GM19455 (cell line): ENCODE results near the gene PRR33.
"Not testable (repeated sequence)": the region's sequence is repeated elsewhere in the genome, so short reads cannot be mapped to it uniquely, and the experiment has no call there.

Experiments
- ATAC-seq: cut with Tn5 transposase; IDR thresholded peaks from one replicate; pipeline ENCODE4 v1.9.1; 2021; ENCODE audit not compliant: unreplicated experiment

Gene PRR33

GRCh38 chr11:1890856-1891830 lies 552 bp downstream of the PRR33 start:
- ATAC-seq, result no peak

GRCh38 chr11:1889941-1890855 lies 1.5 kb downstream of the PRR33 start:
- ATAC-seq, result no peak

DNA sequence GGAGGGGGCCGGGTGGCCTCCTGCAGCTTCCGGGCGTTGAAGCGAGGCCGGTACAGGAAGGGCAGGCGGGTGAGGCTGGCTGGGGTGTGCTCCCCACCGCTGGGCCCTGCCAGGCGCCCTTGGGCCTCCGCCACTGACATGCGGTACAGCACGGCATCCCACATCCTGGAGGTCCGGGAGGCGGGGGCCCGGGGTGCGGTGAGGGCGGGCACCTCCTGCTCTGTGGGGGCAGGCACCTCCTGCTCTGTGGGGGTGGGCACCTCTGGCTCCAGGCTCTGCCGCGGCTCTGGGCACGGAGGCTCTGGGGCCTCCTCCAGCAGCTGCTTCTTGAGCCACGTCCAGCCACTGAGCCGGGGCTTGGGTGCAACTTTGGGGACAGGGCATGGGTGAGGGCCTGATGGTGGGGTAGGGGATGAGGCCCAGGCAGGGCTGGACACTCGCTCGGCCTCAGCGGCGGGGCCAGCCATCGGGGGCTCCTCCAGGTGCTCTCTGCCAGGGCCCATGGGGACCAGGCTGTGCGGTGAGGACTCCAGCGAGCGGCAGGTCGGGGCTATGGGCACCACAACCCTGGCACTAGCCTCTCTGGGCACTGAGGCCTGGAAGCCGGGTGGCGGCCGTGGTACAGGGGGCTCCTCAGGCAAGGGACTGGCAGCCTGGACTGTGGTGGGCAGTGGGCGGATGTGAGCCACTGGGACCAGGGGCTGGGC lies 2.3 kb downstream of the PRR33 start:
- no peak for ATAC-seq

- ATAC-seq, result no peak
These were observed 2.9 kb downstream of the PRR33 start for GRCh38 chr11:1888811-1889210.

DNA sequence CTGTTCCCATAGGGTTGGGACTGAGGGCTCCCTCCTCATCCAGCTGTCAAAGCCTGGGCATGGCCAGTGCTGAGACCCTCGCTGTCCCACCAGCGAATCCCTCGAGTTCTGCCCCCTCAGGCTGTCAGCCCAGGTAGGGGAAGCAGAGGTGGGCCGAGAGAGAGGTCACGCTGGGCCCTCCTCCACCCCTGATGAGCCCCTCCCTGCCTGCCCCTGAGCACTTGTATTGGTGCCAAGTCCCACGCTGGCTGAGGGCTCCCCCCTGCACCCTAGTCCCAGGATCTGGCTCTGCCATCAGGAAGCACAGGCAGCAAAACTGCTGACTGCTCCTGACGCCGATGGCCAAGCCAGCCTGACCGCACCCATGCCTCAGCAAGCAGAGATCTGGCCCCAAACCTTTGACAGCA lies 3.3 kb downstream of the PRR33 start:
- ATAC-seq, result no peak

DNA sequence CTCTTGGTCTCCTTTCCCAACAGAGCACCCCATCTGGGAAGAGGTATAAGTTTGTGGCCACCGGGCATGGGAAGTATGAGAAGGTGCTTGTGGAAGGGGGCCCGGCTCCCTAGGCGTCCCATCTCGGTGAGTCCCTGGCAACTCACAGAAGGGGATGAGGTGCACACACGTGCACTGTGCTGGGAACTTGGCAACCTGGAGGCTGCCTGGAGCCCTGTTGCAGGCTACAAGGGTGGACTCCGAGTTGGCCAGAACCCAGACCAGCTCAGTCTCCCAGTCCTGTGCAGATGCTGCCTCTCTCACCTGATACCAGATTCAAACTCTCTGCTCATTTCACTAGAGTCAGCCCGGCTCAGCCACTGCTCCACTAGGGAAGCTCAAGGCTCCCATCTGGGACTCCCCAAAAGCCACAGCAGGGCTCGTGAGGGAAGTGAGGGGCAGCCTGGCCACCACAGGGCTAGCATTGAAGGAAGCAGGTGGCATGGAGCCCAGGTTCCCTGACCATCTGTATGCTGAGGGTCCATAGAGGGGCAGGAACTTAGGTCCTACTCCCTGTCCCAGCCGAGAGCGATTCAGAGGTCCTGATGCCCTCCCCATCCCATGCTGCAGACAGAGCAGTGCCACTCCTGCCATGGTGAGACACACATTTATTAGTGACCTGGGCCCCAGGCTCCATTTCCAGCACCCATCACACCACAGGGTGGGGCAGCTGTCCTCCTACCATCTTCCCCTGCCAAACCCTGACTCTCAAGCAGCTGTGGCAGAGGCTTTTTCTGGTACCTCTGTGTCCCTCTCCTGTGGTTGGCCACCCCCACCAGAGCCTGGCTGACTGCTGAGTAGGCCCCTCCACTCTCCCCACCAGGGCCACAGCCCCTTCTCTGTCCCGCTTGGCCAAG lies 4.0 kb downstream of the PRR33 start:
- no peak for ATAC-seq

DNA sequence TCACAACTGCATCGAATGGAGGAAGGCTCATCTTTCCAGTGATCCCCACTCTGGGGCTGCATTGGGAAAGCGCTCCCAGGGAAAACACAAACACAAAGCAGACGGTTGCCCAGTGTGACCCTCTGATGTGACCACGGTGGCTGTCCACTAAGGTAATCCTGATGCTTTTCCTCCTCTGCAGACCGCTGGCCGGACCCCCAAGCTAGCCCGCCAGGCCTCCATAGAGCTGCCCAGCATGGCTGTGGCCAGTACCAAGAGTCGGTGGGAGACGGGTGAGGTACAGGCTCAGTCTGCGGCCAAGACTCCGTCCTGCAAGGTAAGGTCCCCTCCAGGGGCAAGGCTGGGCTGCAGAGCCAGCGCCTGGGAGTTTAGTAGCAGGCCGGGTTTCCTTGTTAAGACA lies 5.1 kb downstream of the PRR33 start:
- ATAC-seq, result not testable (repeated sequence)

GRCh38 chr11:1884303-1884700 lies 7.4 kb downstream of the PRR33 start:
- ATAC-seq, result no peak

DNA sequence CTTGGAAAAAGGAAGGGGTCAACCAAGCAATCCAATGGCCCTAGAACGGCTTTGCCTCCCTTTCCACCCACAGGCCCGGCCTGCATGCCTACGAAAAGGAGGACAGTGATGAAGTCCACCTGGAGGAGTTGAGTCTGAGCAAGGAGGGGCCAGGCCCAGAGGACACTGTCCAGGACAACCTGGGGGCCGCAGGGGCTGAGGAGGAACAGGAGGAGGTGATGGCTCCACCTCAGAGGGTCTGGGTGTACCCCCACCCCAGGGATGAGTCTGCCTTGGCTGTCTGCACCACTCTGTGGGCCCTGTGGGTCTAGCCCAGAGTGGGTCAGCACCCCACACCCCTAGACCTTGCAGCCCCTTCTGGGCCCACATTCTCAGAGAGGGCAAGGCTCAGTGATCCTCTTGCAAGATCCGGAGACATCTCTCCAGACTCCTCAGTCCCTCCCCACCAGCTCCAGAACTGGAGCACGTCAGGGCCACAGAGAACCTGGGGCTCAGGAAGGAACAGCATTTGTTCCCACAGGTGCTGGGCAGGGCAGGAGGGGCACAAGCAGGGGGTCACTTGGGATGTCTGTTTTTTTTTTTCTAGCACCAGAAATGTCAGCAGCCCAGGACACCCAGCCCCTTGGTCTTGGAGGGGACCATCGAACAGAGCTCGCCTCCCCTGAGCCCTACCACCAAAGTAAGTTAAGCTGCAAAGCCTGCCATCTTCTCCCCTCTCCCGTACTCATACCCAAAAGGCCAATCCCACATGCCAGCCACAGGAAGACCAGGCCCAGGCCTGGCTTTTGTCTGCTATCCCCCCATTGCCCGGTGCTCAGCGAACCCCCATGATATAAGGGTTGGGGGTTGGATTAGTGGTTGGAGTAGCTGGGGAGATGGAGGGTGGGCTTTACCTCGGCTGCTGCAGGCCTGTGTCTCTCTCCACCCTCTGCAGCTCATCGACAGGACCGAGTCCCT lies 8.1 kb downstream of the PRR33 start:
- no peak for ATAC-seq

DNA sequence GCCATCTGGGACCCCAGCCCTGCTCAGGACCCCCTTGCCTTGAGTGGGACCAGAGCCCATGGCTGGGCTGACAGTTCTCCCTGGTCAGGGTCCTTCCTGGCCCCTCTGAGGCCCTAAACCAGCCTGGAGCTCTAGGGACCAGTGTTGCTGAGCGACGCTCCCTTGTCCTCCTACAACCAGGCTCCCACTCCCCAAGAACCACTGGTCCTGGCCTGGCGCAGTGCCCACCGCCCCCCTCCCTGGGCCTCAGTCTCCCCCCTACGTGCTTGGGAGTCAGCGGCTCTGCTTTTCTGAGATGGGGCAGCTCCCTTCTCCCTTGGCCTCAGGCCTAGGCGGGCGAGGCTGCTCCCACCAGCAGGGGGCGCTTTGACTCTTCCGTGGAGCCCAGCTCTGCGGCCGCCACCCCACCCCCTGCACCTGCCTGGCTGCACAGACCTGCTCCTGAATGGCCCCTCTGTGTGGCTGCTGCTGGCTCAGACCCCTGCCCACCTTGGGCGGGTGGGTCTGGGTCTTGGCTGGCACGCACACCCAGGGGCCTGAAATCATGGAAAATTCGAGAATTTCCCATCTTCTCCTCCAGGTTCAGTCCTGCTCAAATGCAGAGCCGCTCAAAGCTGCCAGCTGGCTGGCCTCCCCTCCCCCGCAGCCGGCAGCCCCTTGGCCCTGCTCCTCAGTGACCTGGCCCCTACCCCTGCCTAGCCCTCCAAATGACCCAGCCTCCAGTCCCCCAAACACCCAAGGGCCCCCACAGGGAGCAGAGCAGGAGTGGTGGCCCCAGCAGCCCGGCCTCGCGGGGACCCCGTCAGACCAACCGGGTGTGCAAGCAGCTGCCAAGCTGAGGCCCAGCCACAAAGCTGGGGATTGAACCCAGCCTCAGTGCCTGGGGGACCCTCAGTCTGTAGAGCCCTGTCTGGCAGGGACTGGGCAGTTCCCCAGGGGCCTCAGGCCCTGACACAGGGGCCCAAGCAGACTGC lies 9.1 kb downstream of the PRR33 start:
- ATAC-seq, result no peak

- ATAC-seq, result no peak
These were observed 10.0 kb downstream of the PRR33 start for GRCh38 chr11:1881442-1882264.

DNA sequence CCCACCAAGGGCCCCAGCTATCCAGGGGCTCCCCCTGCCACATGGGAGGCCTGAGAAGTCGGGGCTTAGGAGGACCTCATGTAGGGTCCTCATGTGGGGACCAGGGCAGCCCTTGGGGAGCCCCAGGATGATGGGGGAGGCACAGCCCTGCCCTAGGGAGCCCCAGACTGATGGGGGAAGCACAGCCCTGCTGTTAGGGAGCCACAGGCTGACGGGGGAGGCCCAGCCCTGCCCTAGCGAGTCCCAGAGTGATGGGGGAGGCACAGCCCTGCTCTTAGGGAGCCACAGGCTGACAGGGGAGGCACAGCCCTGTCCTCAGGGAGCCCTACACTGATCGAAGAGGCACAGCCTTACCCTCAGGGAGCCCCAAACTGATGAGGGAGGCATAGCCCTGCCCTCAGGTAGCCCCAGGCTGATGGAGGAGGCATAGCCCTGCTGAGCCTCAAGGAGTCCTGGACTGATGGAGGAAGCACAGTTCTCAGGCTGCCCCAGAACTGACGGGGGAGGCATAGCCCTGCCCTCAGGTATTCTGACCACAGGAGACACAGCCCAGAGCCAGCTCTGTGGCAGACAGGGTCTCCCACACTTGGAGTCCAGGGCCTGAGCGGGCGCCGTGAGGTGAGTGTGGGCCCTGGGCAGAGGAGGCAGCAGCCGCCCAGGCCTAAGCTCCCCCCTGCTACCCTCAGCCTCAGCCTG lies 10.8 kb downstream of the PRR33 start:
- no peak for ATAC-seq

DNA sequence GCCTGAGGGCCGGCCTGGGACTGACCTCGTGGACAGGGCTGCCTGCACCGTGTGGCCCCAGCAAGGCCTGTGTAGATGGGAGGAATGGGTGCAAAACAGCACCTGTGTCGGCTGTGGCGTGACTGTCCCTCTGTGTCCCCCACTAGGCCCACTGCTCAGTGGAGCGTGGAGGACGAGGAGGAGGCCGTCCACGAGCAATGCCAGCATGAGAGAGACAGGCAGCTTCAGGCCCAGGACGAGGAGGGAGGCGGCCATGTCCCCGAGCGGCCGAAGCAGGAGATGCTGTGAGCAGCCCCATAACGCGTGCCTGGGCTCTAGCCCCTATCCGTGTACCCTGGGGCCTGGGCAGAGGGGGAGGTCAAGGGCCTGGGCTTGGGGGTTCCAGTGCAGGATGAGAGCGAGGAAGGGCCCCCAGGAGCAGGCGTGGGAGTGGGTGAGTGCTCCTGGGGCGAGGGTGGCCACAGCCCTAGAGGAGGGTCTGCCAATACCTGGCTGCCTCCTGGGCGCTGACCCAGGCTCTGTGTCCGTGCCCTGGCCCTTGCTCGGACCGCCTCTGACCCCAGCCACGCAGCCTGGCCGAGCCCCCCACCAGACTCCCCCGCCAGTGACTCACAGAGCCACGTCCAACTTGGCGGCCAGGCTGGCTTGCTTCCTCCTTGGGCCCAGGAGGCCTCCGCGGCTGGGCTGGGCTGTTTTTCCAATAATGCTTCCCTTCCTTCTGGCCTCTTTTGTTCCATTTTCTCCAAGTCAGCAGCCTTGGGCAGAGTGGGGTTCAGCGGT lies 11.6 kb downstream of the PRR33 start:
- no peak for ATAC-seq

DNA sequence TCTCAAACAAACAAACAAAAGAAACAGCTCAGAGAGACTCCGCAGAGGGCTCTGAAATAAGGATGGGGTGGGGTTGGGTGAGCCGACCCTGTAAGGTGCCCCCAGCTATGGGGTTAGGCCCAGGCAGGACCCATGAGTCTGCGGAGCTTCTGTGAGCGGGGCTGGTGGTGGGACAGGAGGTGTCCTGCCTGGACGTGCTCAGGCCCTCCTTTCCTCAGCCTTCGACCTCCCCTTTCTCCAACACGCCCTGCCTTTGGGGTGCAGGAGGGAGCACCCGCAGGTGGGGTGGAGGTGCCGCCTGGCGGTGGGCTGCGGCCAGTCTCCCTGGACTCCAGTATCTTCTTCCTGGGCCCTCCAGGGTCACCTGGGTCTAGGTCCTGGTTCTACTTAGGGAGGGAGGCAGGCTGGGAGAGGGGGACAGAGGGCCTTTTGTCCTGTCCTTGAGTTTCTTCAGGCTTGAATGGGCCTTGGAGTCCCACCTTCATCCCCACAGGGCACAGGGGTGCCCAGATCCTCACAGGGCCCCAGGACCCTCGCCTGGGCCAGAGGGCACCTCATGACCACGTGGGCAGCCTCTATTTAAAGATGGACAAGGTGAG lies 12.3 kb downstream of the PRR33 start:
- no peak for ATAC-seq
